ENCODE data around the gene SLC6A6.
"Not testable (repeated sequence)": the region's sequence is repeated elsewhere in the genome, so short reads cannot be mapped to it uniquely, and the experiment has no call there.

The SLC6A6 gene

DNA sequence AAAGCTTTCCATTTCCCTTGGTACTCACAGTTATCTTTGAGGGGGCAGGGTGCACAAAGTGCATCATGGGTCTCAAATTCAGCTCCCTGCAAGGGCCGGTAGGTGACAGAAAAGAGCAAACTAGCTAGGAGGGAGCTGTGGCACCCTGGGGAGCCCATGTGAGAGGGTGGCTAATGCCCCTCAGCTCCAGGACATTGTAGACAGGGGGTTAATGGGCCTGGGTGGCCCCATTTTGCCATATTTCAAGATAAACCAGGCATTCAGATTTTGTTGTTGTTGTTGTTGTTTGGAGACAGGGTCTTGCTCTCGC lies 3.7 kb upstream of the SLC6A6 start:
- no peak for DNase-seq (ENCODE audit: low read depth)

- no peak for DNase-seq (ENCODE audit: low read depth)
Observed at GRCh38 chr3:14401692-14402303, 608 bp upstream of the SLC6A6 start.

GRCh38 chr3:14403619-14404155 lies 1.3 kb downstream of the SLC6A6 start:
- DNase-seq (ENCODE audit: low read depth), result peak; percentile 67

GRCh38 chr3:14404186-14404585 lies 1.8 kb downstream of the SLC6A6 start:
- no peak for DNase-seq (ENCODE audit: low read depth)

- no peak for DNase-seq (ENCODE audit: low read depth)
Observed at GRCh38 chr3:14404631-14405359, 2.4 kb downstream of the SLC6A6 start.

DNA sequence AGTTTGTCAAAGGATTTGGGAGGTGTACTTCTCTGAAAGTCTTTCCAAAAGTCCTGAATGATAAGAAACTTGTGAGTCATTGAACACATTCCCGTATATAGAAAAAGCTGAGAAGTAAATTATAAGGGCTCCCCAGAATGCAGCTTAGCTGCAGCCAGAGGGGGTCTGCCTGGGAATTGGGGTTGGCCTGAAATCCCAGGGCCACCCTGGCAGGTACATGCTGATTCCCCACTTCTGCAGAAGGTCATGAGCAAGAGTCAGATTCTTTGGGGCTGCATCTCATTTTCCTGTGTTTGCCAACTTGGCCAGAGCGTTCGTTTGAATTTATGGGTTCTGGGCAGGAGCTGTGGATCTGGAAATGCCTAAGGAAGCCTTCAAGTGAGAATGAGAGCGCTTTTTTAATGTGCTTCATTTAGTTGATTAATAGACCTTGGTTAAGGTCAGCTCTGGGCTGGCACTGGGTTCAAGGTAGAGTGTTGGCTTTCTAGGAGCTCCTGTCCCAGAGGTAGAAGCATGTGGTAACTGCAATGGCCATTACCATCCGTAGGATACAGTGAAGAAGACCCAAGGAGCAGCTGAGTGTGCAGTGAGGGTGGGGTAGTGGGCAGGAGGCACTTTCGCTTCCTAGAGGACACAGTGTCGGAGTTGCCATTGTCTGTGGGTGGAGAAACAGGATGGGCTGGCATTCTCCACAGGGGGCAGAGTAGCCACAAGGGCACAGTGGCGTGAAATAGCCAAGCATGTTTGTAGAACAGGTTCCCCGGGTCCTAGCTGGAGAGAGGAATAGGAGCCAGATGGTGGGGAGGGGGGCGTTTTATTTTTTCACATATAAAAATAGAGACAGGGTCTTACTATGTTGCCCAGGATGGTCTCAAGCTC lies 3.2 kb downstream of the SLC6A6 start:
- no peak for DNase-seq (ENCODE audit: low read depth)

GRCh38 chr3:14406336-14406735 lies 3.9 kb downstream of the SLC6A6 start:
- no peak for DNase-seq (ENCODE audit: low read depth)

DNA sequence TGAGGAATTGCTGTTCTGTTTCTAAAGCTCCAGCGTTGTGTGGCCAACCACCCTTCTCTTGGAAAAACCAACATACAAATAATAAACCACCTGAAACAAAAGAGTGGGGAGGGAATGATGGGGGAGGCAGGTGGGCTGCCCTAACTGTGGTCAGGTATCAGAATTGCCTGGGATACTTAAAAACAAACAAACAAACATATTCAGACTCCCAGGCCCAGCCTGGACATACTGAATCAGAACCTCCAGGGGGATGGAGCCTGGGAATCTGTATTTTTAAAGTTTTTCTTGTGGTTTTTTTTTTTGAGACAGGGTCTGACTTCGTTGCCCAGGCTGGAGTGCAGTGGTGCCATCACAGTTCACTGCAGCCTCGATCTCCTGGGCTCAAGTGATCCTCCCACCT lies 4.4 kb downstream of the SLC6A6 start:
- no peak for DNase-seq (ENCODE audit: low read depth)

GRCh38 chr3:14407203-14407602 lies 4.8 kb downstream of the SLC6A6 start:
- DNase-seq (ENCODE audit: low read depth), result no peak

GRCh38 chr3:14409779-14410063 lies 7.3 kb downstream of the SLC6A6 start:
- DNase-seq (ENCODE audit: low read depth), result not testable (repeated sequence)

GRCh38 chr3:14410106-14410502 lies 7.7 kb downstream of the SLC6A6 start:
- DNase-seq (ENCODE audit: low read depth), result no peak

DNA sequence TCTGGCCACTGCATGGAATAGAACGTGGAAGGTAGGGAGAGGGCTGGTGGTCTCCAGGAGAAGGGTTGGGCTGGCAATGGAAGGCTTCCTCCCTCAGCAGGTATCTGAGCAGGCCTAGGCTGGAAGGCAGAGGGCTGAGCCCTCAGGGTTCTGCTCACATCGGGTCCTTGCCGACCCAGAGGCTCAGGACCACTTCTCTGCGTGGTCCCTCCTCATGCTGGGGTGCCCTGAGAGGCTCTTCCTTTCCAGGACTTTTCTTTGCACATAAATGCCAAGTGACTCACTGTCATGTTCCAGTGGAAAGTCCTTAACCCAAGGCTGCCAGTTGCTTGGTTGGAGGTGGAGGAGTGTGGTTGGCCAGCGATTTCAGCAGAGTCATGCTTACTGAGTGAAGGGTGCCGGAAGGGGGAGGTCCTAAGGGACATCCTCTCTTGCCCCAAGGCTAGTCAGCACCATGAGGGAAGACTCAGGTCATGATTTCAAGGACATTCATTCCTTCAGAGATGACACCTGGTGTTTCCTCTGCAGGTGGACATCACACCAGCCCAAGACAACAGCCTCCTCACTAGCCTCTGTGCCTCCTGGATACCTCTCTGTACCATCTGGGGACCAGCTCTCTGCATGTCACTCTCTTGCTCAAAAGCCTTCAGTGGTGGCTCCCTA lies 8.2 kb downstream of the SLC6A6 start:
- DNase-seq (ENCODE audit: low read depth), result peak; percentile 99

- DNase-seq (ENCODE audit: low read depth), result no peak
Observed at GRCh38 chr3:14411166-14411526, 8.7 kb downstream of the SLC6A6 start.

DNA sequence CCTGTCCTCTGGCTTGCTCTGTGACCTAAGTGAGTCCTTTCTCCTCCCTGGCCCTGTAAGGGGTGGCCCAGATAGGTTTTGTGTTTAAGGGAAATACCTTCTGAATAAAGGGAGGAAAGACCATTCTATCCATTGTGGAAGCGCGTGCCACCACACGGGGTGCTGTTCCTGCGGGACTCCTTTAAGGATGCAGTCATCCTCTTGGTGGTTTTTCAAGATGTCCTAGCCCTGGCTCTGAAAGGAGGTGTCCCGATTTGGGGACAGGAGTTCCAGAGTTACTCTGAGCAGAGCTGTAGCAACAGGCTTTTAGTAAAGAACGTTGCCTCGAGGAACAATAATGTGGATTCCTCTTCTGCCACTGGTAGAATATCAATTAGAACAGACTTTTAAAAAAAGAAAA lies 9.6 kb downstream of the SLC6A6 start:
- no peak for DNase-seq (ENCODE audit: low read depth)

GRCh38 chr3:14412831-14413380 lies 10.5 kb downstream of the SLC6A6 start:
- peak; percentile 60 for DNase-seq (ENCODE audit: low read depth)

DNA sequence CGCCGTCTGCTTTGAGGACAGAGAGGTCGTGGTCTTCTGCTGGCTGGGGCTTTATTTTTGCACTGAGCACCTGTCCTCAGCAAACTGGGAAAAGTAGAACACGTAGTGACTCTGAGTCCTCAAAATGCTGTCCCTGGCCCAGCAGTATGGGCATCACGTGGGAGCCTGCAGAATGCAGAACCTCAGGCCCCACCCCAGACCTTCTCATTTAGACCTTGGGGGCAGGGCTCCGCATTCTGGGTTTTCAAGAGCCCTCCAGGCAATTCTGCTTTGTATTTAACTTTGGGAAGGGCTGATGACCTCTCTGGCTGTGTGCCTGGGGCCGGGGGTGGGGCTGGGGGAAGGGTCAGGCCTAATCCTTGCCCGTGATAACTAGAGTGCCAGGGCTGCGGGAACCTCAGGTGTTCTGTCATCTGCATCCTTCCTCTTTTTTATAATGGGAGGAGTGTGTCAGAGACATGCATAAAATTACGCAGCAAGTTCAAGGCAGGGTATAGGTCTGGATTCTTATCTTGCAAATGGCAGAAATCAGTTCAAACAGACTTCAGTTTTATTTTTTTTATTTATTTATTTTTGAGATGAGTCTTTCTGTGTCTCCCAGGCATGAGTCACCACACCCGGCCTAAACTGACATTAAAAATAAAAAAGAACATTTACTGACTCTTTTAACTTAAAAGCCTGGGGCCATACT lies 11.1 kb downstream of the SLC6A6 start:
- DNase-seq (ENCODE audit: low read depth), result peak; percentile 85

DNA sequence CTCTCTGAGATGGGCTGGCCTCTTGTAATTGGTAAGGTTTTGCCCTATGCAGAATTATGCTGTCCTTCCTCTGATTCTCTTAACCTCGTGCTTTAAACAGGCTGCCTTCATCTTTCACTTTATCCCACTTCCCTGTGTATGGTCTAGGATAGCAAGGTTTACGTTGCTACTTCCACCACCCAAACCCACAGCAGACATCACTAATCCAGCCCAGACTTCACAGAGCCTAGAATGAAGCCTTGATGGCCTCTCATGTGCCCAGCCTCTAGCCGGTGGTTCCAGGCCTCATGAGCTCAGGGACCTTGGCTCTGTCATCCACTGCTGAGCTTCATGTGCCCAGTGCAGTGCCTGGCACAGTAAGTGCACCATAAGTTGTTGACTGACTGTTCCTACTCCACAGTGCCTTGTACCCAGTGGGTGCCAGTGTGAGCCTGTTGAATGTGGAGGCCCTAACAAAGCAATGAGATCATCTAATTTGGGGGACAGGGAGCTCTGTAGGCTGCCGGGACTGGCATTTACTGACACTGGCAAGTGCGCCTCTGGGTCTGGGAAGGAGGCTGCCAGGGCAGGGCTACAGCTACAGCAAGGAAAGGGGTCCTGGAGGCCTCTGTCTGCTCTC lies 12.5 kb downstream of the SLC6A6 start:
- no peak for DNase-seq (ENCODE audit: low read depth)

DNA sequence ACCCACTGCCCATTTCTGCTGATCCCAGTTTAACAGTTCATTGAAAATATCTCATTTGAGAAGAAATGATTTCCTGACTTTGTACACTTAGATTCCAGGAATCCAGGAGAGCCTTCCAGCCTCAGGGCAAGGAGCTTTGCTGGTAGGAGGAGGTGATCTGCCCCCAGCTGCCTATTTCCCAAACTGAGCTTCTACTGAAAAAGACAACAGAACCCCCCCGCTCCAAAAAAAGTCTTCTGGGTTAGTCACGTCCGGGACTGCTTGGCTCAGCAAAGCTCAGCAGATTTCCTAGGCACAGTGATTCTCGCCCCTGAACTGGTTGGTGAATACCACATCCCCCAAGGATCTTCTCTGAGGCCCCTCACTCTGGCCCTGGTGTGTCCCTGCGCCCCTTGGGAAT lies 13.1 kb downstream of the SLC6A6 start:
- peak; percentile 96 for DNase-seq (ENCODE audit: low read depth)

DNA sequence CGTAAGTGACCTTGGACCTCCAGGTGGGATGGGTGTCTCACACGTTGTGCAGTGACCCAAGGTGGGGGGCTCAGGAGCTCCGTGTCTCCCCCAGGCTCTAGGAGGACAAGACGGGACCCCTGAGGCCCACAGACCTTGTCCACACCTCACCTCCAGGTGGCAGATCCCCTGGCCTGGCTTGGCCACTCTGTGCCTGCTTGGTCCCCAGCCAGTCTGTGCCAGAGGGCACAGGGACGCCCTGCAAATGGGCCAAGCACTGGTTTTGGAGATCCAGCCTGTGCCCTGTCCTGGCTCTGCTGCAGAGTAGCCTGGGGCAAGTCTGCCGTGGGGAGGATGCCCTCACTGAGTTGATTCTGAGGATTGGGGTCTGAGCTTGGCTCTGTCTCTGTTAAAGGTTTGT lies 14.0 kb downstream of the SLC6A6 start:
- DNase-seq (ENCODE audit: low read depth), result no peak

GRCh38 chr3:14418296-14419250 lies 16.2 kb downstream of the SLC6A6 start:
- DNase-seq (ENCODE audit: low read depth), result no peak
